Right lobe of liver (tissue), 6 donors: ENCODE data around the gene B4GALT5. TPM values are rescaled to one million over a fixed set of nuclear protein-coding genes. Genes with fewer than 3 reads are reported as not detected.

Experiments
- ATAC-seq, 4 donors: fragments of 200-7000 bp; cut with Tn5 transposase; one replicate each; pipeline ENCODE4 v1.9.1; 2020; ENCODE audit warnings: mild to moderate bottlenecking in 4 of 4, moderate library complexity in 4 of 4
- DNase-seq, 3 donors: peaks; one replicate each; pipeline ENCODE4 v3.0.0-alpha.2; 2020
- H3K27ac ChIP-seq, 3 donors: fragments of 200-600 bp; one replicate each; pipeline ENCODE4 v1.8.0; 2022
- H3K27me3 ChIP-seq, 2 donors: fragments of 200-600 bp; one replicate each; pipeline ENCODE4 v1.8.0; 2022
- H3K36me3 ChIP-seq, 4 donors: fragments of 200-600 bp; sonication (generic) in 1 of 4; one replicate each; pipeline versions ENCODE4 v1.5.1 to v1.8.0; 2017 to 2022; ENCODE audit warnings: control low read depth in 1 of 4
- H3K4me1 ChIP-seq, 4 donors: fragments of 200-600 bp; sonication (generic) in 1 of 4; one replicate each; pipeline versions ENCODE4 v1.5.1 to v1.8.0; 2017 to 2022; ENCODE audit warnings: control low read depth in 1 of 4
- H3K4me3 ChIP-seq, 3 donors: fragments of 200-600 bp; one replicate each; pipeline ENCODE4 v1.8.0; 2022
- H3K9me3 ChIP-seq, 4 donors: fragments of 200-600 bp; sonication (generic) in 1 of 4; one replicate each; pipeline versions ENCODE4 v1.5.1 to v1.8.0; 2017 to 2022; ENCODE audit warnings: control low read depth in 1 of 4
- POLR2A ChIP-seq: fragments of 450-650 bp; IDR thresholded peaks from one replicate; pipeline ENCODE4 v1.6.1; 2017; ENCODE audit warnings: antibody characterized with exemption, mild to moderate bottlenecking
- WGBS: methylation state at CpG from one replicate; pipeline ENCODE4 v1.1.6; 2018; ENCODE audit warnings: low coverage, low lambda C conversion rate; ENCODE audit not compliant: insufficient coverage; ENCODE audit errors: missing lambda C conversion rate; 5-methylcytosine and 5-hydroxymethylcytosine counted together
- intact Hi-C, 2 donors: fragments of 100-400 bp; cut with DNase I; formaldehyde crosslinking; loops; one replicate each; pipeline versions ENCODE4 v1.11.2 to v1.14.1; 2022
- total RNA-seq, 6 experiments: library from RNA; depleted of rRNA in 2 of 6; stranded (reverse); fragments of >200 nt in 2 of 6; fragmentation: NEBNext Ultra II Directional in 3 of 6; extraction: Animal tissue kit (Norgen Biotek cat#: 25700) in 3 of 6; gene quantifications; one replicate each; pipeline versions ENCODE4 v1.1.0 to v1.2.4, GENCODE V29; 2016 to 2023
- TF ChIP-seq, protein P1 (sequence below), 4 donors: fragments of 200-600 bp in 3 of 4; fragments of 450-650 bp in 1 of 4; IDR thresholded peaks; one replicate each; pipeline versions ENCODE4 v1.5.1 to v1.8.0; 2016 to 2022; ENCODE audit warnings: antibody characterized with exemption in 4 of 4, mild to moderate bottlenecking in 2 of 4
- donor health status: DM: no; HTN: yes; CAD: no.
- donor health status: DM: no; HTN: no; CAD: no.
- donor health status: DM: no; HTN: no; CAD: no.
- donor health status: DM: no; HTN: yes; CAD: no.
- donor health status: DM: no; HTN: yes; CAD: no.

The B4GALT5 gene
- total RNA-seq, 6 experiments from 2014 or later = 9.5 to 32.6 (median 15.5) TPM

DNA sequence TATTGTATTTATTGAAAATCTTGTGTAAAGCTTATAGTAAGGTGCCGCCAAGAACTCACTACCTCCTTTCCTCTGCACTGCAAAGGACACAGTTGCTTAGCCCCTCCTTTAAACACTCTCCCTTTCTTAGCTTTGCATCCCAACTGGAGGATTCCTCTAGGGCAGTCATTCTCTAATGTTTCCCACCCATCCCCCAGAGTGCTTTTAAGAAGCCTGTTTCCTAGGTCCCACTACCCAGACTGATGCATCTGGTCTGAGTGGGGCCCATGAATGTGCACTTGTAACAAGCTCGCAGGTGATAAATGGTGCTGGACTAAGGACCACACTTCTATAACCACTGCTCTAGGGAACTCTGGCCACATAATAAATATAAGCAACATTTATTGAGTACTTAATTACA lies 55.2 kb downstream of the B4GALT5 start:
- Histone ChIP-seq H3K27me3 (no peaks in the 10 kb centered on the region), H3K36me3 (peaks cover 0 to 15% (median 5%) of the 10 kb centered on the region in 4 donors), H3K9me3 (no peaks in the 10 kb centered on the region), H3K4me3 (no peak overlapping the region), H3K4me1 (peaks cover 0 to 61% (median 4%) of the 10 kb centered on the region in 4 donors), H3K27ac (no peak overlapping the region)
- WGBS = 72% methylated on average over 2 of the region's 2 CpGs
- DNase-seq (no peak), ATAC-seq (no peak)
- intact Hi-C loops = no loop called here
- no peak for TF ChIP-seq POLR2A
- TF ChIP-seq, protein P1, sequence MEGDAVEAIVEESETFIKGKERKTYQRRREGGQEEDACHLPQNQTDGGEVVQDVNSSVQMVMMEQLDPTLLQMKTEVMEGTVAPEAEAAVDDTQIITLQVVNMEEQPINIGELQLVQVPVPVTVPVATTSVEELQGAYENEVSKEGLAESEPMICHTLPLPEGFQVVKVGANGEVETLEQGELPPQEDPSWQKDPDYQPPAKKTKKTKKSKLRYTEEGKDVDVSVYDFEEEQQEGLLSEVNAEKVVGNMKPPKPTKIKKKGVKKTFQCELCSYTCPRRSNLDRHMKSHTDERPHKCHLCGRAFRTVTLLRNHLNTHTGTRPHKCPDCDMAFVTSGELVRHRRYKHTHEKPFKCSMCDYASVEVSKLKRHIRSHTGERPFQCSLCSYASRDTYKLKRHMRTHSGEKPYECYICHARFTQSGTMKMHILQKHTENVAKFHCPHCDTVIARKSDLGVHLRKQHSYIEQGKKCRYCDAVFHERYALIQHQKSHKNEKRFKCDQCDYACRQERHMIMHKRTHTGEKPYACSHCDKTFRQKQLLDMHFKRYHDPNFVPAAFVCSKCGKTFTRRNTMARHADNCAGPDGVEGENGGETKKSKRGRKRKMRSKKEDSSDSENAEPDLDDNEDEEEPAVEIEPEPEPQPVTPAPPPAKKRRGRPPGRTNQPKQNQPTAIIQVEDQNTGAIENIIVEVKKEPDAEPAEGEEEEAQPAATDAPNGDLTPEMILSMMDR (IDR thresholded peaks at IDR 0.05) = no peak

DNA sequence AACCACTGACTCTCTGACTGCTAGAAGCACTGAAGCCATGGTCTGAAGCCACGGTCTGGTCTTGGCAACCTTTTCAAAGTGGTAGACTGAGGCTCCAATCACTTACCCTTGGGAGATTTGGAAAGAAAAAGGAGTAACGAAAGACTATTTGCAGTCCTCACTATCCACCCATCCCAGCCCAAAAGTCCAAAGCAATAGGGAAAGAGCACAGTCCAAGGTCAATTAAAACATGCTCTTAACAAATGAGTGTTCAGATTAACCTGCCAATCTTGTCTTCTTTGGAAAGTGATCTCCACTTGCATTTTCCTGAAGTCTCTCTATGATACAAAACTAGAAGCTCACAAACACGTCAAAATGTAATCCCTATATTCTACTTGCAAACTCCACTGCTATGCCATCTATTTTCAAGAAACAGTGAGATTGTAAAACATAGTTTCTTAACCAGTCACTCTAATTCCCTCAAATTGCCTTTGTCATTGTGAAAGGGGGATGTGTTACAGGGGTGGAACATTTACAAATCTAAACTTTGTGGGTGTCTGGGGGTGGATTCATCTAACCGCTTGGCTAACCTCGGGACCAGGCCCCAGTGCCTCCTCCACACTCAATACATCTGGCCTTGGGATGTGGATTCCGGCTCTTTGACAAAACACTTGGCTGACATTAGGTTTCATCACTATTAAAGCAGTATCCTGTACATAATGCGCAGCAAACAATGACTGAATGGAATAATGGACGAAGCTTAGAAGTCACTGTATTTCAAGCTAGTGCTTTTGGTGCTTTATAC lies 56.4 kb downstream of the B4GALT5 start:
- H3K4me3 ChIP-seq = no peak overlapping the region
- peaks cover 0 to 24% (median 14%) of the 10 kb centered on the region in 4 donors for H3K36me3 ChIP-seq
- 49% methylated on average over 8 of the region's 8 CpGs for WGBS
- DNase-seq (no peak), ATAC-seq (peak; percentile 33 to 77 (median 58))
- intact Hi-C loops = no loop called here
- peaks cover 0 to 59% (median 4%) of the 10 kb centered on the region in 4 donors for H3K4me1 ChIP-seq
- H3K9me3 ChIP-seq = no peaks in the 10 kb centered on the region
- TF ChIP-seq, protein P1 (IDR thresholded peaks at IDR 0.05) = no peak
- TF ChIP-seq POLR2A = no peak
- no peaks in the 10 kb centered on the region for H3K27me3 ChIP-seq
- peak overlapping the region in 1 of 3 donors; percentile 41 for H3K27ac ChIP-seq

DNA sequence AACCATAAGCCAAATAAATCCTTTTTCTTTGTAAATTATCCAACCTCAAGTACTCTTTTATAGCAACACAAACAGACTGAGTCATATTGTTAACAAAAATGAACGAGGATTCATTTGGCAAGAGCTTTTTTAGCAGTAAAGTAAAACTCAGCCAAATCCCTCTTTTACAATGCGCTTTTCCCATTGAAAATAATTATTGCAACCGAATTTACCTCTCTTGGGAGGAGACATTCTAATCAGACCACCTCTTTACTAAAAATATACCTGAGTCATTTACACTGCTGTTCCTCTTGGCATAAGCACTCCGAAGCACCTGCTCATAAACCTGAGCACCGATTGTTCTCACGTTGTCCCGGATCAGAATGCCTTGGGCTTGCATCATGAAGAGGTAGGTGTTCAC lies 57.4 kb downstream of the B4GALT5 start:
- H3K4me1 ChIP-seq = peaks cover 0 to 49% (median 4%) of the 10 kb centered on the region in 4 donors
- peak in 2 of 4 donors; percentile 35 to 41 for ATAC-seq
- intact Hi-C loops = no loop called here

DNA sequence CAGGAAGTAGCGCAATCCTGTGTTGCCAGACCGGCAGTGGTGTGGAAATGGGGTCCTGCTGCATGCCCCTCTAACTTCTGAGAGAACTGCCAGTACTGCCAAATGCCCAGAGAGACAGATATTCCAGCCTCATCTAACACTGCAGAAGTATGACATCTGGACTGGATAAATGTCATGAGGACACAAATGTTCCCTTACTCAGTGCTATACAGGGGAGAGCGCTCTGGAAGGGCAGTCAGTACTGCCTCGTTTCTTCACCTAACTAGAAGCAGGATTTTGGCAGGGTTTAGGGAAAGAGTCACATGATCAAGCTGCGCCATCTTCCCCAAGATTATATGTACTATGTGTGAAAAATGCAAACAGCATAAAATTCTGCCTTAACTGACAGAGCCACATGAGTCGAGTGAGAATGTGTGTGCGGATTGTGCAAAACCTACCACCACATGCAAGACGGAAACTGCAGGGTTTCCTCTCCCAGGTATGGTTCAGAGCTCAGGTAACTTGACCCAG lies 59.7 kb downstream of the B4GALT5 start:
- intact Hi-C loops = no loop called here
- ATAC-seq (no peak), DNase-seq (no peak)
- Histone ChIP-seq H3K9me3 (no peaks in the 10 kb centered on the region), H3K36me3 (peaks cover 0 to 27% (median 16%) of the 10 kb centered on the region in 4 donors), H3K27ac (no peak overlapping the region), H3K4me1 (peaks cover 0 to 29% (median 4%) of the 10 kb centered on the region in 4 donors), H3K4me3 (no peak overlapping the region), H3K27me3 (no peaks in the 10 kb centered on the region)
- TF ChIP-seq, protein P1 (IDR thresholded peaks at IDR 0.05) = no peak
- no peak for TF ChIP-seq POLR2A
- WGBS = 83% methylated on average over 6 of the region's 8 CpGs

More for the DNA sequence above, 57.4 kb downstream of the B4GALT5 start:
- H3K27ac ChIP-seq = no peak overlapping the region
- no peak overlapping the region for H3K4me3 ChIP-seq
- no peaks in the 10 kb centered on the region for H3K27me3 ChIP-seq
- WGBS = 33% methylated on average over 7 of the region's 7 CpGs
- no peaks in the 10 kb centered on the region for H3K9me3 ChIP-seq
- peaks cover 0 to 25% (median 15%) of the 10 kb centered on the region in 4 donors for H3K36me3 ChIP-seq
- TF ChIP-seq, protein P1 (IDR thresholded peaks at IDR 0.05) = no peak
- no peak for DNase-seq
